ENCODE data around the gene RGS6. TPM values are rescaled to one million over a fixed set of nuclear protein-coding genes. Genes with fewer than 3 reads are reported as not detected.

Gene RGS6
- total RNA-seq, 1 donor from 2014 or later = not detected

DNA sequence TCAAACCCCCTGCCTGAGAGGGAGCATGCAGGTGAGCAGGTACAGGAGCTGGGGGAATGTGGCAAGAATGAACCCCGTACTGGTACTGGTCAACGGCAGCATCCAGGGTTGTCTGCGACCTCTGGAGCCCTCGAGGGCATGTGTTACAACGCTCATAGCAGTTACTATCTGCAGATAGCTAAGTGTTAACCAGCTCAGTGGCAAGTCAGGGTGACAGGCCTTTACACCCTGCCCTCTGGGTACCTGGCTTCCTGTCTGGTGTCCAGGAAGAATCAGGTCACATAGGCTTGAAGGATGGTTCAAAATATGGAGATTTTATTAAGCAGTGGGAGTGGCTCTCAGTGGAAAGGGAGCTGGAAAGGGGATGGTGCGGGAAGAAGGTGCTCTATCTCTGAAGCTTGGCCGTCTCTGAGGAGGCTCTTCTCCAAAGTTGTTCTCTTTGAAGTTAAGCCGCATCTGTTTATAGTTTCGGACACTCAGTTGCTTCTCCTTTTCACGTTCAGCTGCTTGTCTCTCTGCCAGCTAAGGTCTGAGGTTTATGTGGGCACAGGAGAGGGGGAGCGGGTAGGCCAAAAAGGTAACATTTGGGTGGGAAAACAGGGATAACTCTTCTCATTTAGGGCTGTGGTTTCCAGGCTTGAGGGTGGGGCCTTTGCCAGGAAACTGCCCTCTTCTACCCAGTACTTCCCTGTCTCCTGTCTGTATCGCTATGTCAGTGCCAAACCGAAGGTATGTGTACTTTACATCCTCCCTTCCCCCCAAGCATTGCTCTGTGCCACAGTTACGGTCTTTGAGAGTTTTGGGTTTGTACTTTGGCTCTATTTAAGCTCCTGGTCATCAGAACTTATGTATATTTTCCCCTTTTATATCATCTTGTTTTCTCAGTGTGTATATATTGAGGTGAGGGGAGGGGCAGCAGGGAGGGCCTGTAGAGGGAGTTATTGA is 305.8 kb downstream of the RGS6 start:
- Histone ChIP-seq H3K27me3 (ENCODE audit: control insufficient read depth, insufficient read depth, low read length) (no peaks in the 10 kb centered on the region), H3K4me3 (ENCODE audit: low read depth, low read length) (no peak overlapping the region)

GRCh38 chr14:72243309-72244293 is 311.4 kb downstream of the RGS6 start:
- no peaks in the 10 kb centered on the region for H3K27me3 ChIP-seq (ENCODE audit: control insufficient read depth, insufficient read depth, low read length)
- H3K36me3 ChIP-seq (ENCODE audit: control insufficient read depth, insufficient read depth, low read length) = no peaks in the 10 kb centered on the region
- H3K4me3 ChIP-seq (ENCODE audit: low read depth, low read length) = no peak overlapping the region
- TF ChIP-seq CTCF (IDR thresholded peaks at IDR 0.05; ENCODE audit: insufficient read depth, low read length, poor library complexity, severe bottlenecking) = no peak
- DNase-seq (ENCODE audit: low read depth) = no peak

More for the DNA sequence above, 305.8 kb downstream of the RGS6 start:
- TF ChIP-seq CTCF (IDR thresholded peaks at IDR 0.05; ENCODE audit: insufficient read depth, low read length, poor library complexity, severe bottlenecking) = no peak
- H3K36me3 ChIP-seq (ENCODE audit: control insufficient read depth, insufficient read depth, low read length) = no peaks in the 10 kb centered on the region
- no peak for DNase-seq (ENCODE audit: low read depth)

- Histone ChIP-seq H3K4me3 (ENCODE audit: low read depth, low read length) (no peak overlapping the region), H3K27me3 (ENCODE audit: control insufficient read depth, insufficient read depth, low read length) (no peaks in the 10 kb centered on the region), H3K36me3 (ENCODE audit: control insufficient read depth, insufficient read depth, low read length) (no peaks in the 10 kb centered on the region)
- DNase-seq (ENCODE audit: low read depth) = no peak
- no peak for TF ChIP-seq CTCF (IDR thresholded peaks at IDR 0.05; ENCODE audit: insufficient read depth, low read length, poor library complexity, severe bottlenecking)
Observed at GRCh38 chr14:72247896-72248465, 315.8 kb downstream of the RGS6 start.

GRCh38 chr14:72253503-72253902 is 321.3 kb downstream of the RGS6 start:
- H3K27me3 ChIP-seq (ENCODE audit: control insufficient read depth, insufficient read depth, low read length) = no peaks in the 10 kb centered on the region
- no peak for DNase-seq (ENCODE audit: low read depth)
- no peak overlapping the region for H3K4me3 ChIP-seq (ENCODE audit: low read depth, low read length)
- peaks cover 2% of the 10 kb centered on the region for H3K36me3 ChIP-seq (ENCODE audit: control insufficient read depth, insufficient read depth, low read length)
- no peak for TF ChIP-seq CTCF (IDR thresholded peaks at IDR 0.05; ENCODE audit: insufficient read depth, low read length, poor library complexity, severe bottlenecking)

- Histone ChIP-seq H3K36me3 (ENCODE audit: control insufficient read depth, insufficient read depth, low read length) (peaks cover 2% of the 10 kb centered on the region), H3K4me3 (ENCODE audit: low read depth, low read length) (no peak overlapping the region), H3K27me3 (ENCODE audit: control insufficient read depth, insufficient read depth, low read length) (no peaks in the 10 kb centered on the region)
- no peak for TF ChIP-seq CTCF (IDR thresholded peaks at IDR 0.05; ENCODE audit: insufficient read depth, low read length, poor library complexity, severe bottlenecking)
- no peak for DNase-seq (ENCODE audit: low read depth)
Observed at GRCh38 chr14:72254202-72254936, 322.1 kb downstream of the RGS6 start.
